ENCODE data around the gene STX3.

GRCh38 chr11:59829358-59829757 is 74.2 kb downstream of the STX3 start:
- TF ChIP-seq CTCF (IDR thresholded peaks at IDR 0.05): no peak
- TF ChIP-seq EP300 (IDR thresholded peaks at IDR 0.05): no peak
- TF ChIP-seq MAFK (IDR thresholded peaks at IDR 0.05; ENCODE audit: partially characterized antibody): no peak
- no peak for TF ChIP-seq POLR2A (IDR thresholded peaks at IDR 0.05; ENCODE audit: low read length)
- TF ChIP-seq, protein P1, sequence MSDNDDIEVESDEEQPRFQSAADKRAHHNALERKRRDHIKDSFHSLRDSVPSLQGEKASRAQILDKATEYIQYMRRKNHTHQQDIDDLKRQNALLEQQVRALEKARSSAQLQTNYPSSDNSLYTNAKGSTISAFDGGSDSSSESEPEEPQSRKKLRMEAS (IDR thresholded peaks at IDR 0.05): no peak
- no peak for TF ChIP-seq CHD2 (IDR thresholded peaks at IDR 0.05; ENCODE audit: low read length, partially characterized antibody)
- TF ChIP-seq, protein P2, sequence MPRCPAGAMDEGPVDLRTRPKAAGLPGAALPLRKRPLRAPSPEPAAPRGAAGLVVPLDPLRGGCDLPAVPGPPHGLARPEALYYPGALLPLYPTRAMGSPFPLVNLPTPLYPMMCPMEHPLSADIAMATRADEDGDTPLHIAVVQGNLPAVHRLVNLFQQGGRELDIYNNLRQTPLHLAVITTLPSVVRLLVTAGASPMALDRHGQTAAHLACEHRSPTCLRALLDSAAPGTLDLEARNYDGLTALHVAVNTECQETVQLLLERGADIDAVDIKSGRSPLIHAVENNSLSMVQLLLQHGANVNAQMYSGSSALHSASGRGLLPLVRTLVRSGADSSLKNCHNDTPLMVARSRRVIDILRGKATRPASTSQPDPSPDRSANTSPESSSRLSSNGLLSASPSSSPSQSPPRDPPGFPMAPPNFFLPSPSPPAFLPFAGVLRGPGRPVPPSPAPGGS (IDR thresholded peaks at IDR 0.05): no peak
- TF ChIP-seq, protein P3, sequence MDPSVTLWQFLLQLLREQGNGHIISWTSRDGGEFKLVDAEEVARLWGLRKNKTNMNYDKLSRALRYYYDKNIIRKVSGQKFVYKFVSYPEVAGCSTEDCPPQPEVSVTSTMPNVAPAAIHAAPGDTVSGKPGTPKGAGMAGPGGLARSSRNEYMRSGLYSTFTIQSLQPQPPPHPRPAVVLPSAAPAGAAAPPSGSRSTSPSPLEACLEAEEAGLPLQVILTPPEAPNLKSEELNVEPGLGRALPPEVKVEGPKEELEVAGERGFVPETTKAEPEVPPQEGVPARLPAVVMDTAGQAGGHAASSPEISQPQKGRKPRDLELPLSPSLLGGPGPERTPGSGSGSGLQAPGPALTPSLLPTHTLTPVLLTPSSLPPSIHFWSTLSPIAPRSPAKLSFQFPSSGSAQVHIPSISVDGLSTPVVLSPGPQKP (IDR thresholded peaks at IDR 0.05; ENCODE audit: low read depth, low read length): no peak
- no peak for TF ChIP-seq SREBF2 (IDR thresholded peaks at IDR 0.05)
- no peak for TF ChIP-seq RNF2 (IDR thresholded peaks at IDR 0.05; ENCODE audit: borderline replicate concordance, low read depth)

Data from A549 (cell line).